Panc1 (cell line): ENCODE data around the gene TEKT3.

Experiments
- POLR2AphosphoS5 ChIP-seq: IDR thresholded peaks from 2 replicates; pipeline ENCODE4 v1.6.1; 2012; ENCODE audit warnings: mild to moderate bottlenecking, low read depth, low read length, moderate library complexity
- TF ChIP-seq, protein P1 (sequence below): fragments of 450-650 bp; IDR thresholded peaks from 2 replicates; pipeline ENCODE4 v1.5.1; 2017; ENCODE audit warnings: mild to moderate bottlenecking
- TF ChIP-seq, protein P2 (sequence below), 2 experiments: IDR thresholded peaks; 2 replicates each; pipeline ENCODE4 v1.6.1; 2011 to 2012; ENCODE audit warnings: low read depth in 2 of 2, control low read depth in 1 of 2, low read length in 1 of 2, mild to moderate bottlenecking in 1 of 2, moderate library complexity in 1 of 2; ENCODE audit not compliant: insufficient read depth in 1 of 2

DNA sequence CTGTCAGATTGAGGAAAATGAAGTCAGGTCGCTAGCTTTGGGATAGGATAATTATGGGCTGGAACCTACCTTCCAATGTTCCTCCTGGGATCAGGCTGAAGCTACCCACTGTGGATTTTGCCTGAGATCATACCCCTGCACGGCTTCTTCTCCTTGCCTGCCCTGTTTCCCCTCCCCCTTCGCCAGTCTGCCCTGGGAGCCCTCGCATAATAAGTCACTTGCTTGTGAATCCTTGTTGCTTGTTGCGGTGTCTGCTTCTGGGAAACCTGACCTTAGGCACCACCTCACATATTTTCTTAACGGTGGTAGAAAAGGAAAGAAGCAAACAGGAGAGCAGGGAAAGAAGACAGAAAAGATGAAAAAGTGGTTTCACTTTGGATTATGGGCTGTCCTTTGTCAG, 63.0 kb downstream of the TEKT3 start:
- TF ChIP-seq, protein P1, sequence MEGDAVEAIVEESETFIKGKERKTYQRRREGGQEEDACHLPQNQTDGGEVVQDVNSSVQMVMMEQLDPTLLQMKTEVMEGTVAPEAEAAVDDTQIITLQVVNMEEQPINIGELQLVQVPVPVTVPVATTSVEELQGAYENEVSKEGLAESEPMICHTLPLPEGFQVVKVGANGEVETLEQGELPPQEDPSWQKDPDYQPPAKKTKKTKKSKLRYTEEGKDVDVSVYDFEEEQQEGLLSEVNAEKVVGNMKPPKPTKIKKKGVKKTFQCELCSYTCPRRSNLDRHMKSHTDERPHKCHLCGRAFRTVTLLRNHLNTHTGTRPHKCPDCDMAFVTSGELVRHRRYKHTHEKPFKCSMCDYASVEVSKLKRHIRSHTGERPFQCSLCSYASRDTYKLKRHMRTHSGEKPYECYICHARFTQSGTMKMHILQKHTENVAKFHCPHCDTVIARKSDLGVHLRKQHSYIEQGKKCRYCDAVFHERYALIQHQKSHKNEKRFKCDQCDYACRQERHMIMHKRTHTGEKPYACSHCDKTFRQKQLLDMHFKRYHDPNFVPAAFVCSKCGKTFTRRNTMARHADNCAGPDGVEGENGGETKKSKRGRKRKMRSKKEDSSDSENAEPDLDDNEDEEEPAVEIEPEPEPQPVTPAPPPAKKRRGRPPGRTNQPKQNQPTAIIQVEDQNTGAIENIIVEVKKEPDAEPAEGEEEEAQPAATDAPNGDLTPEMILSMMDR = no peak
- TF ChIP-seq, protein P2, sequence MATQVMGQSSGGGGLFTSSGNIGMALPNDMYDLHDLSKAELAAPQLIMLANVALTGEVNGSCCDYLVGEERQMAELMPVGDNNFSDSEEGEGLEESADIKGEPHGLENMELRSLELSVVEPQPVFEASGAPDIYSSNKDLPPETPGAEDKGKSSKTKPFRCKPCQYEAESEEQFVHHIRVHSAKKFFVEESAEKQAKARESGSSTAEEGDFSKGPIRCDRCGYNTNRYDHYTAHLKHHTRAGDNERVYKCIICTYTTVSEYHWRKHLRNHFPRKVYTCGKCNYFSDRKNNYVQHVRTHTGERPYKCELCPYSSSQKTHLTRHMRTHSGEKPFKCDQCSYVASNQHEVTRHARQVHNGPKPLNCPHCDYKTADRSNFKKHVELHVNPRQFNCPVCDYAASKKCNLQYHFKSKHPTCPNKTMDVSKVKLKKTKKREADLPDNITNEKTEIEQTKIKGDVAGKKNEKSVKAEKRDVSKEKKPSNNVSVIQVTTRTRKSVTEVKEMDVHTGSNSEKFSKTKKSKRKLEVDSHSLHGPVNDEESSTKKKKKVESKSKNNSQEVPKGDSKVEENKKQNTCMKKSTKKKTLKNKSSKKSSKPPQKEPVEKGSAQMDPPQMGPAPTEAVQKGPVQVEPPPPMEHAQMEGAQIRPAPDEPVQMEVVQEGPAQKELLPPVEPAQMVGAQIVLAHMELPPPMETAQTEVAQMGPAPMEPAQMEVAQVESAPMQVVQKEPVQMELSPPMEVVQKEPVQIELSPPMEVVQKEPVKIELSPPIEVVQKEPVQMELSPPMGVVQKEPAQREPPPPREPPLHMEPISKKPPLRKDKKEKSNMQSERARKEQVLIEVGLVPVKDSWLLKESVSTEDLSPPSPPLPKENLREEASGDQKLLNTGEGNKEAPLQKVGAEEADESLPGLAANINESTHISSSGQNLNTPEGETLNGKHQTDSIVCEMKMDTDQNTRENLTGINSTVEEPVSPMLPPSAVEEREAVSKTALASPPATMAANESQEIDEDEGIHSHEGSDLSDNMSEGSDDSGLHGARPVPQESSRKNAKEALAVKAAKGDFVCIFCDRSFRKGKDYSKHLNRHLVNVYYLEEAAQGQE (IDR thresholded peaks at IDR 0.05; ENCODE audit: insufficient read depth in 1 of 2, low read depth in 2 of 2, low read length in 1 of 2) = no peak
- no peak for TF ChIP-seq POLR2AphosphoS5
